GM19324 (cell line): ENCODE results near the gene MPHOSPH9.
A peak's percentile ranks its signal among the peaks of the same experiment; 100 is the strongest.
"Not testable (repeated sequence)": the region's sequence is repeated elsewhere in the genome, so short reads cannot be mapped to it uniquely, and the experiment has no call there.

ENCODE experiments used
- ATAC-seq: cut with Tn5 transposase; IDR thresholded peaks from one replicate; pipeline ENCODE4 v1.9.1; 2021; ENCODE audit warnings: mild to moderate bottlenecking, moderate library complexity; ENCODE audit not compliant: unreplicated experiment, low FRiP score

MPHOSPH9 gene

GRCh38 chr12:123231931-123232330 is 1.0 kb downstream of the MPHOSPH9 start:
- ATAC-seq, result no peak

GRCh38 chr12:123229051-123229450 is 3.9 kb downstream of the MPHOSPH9 start:
- ATAC-seq, result no peak

DNA sequence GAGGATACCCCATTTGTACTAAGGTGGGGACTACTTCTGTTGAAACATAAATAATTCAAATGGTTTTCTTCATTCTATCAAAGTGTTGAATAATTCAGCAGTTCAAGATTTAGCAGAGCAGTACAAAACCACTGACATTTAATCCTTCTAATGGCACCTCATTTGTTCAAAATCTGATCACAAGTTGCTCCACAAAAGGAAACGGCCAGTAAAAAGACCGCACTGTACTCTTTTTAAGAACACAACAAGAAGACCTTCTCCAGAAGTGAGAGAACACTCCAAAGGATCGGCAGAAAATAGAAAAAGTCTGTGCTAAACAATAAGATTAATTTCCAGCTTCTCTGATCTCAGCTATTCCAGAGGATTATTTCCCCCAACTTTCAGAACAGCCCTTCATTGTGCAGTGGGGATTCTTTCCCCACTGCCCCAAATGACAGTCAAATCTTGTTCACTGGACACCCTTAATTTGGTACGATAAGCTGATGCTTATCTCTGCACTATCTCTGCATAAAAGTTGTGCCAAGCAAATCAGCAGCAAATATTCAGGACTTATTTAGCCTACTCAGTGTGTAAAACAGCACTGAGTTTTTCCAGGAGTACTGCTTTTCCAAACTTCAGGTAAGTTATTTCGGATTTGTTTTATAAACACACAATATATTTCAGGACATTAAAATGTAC is 5.2 kb downstream of the MPHOSPH9 start:
- ATAC-seq, result no peak

- ATAC-seq, result no peak
Measured at GRCh38 chr12:123225443-123225842, 7.5 kb downstream of the MPHOSPH9 start.

DNA sequence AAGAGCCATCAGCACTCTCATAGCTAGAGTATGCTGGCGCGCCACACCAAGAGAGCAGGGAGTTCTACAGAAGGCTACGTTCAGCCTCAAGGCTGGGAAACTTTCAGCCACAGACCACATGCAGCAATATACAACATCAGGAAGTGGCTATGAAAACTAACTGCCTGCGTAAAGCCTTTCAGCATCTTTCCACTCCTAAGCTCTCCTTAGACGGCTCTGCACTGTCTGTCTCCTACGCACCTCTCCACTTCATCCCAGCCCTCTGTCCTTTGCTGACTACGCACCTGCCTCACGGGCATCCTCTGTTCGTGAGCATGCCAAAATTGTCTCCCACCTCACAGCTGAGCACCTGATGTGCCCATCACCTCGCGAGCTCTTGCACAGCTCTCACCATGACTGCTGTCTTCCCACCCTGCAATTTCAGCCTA is 9.7 kb downstream of the MPHOSPH9 start:
- ATAC-seq, result no peak

- not testable (repeated sequence) for ATAC-seq
Measured at GRCh38 chr12:123207815-123208214, 25.1 kb downstream of the MPHOSPH9 start.

GRCh38 chr12:123206794-123207193 is 26.1 kb downstream of the MPHOSPH9 start:
- not testable (repeated sequence) for ATAC-seq

DNA sequence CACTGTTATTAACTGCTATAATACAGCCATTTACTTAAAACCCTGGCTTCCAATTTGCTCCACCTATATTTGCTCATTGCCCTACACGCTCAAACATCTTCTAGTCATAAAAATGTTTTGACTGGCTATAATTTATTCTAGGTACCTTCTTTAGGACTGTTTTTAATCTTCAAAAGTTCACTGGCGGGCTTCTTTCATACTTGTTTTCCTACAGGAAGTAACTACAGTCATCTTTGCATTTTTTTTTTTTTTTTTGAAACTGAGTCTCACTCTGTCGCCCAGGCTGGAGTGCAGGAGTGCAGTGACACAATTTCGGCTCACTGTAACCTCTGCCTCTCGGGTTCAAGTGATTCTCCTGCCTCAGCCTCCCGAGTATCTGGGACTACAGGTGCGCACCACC is 32.5 kb downstream of the MPHOSPH9 start:
- no peak for ATAC-seq

DNA sequence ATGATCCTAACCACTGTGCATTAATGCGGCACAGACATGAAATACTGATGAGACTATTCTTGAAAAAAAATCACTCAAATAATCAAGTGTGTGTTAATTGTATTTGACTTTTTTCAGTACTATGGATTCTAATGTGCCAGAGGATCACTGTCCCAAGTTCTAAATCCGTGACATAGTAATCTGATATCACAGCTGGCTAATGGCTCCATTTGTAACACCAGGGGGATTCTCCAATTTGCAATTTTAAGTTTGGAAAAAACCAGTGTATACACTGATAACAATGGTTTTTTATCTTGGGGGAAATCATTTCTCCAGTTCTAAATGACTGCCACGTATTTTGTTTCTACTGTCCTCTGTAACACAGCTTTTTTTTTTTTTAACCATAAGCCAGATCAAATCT is 33.0 kb downstream of the MPHOSPH9 start:
- ATAC-seq, result no peak

DNA sequence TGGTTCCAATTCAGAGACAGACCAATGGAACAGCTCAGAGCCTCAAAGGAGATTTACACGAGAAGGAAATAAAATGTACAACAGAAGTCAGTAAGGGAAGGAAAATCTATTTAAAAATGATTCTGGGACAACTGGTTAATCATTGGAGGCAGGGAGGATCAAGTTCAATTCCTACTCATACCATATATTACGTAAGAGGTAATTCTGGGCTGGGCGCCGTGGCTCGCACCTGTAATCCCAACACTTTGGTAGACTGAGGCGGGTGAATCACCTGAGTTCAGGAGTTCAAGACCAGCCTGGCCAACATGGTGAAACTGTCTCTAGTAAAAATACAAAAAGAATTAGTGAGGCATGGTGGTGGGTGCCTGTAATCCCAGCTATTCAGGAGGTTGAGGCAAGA is 45.3 kb downstream of the MPHOSPH9 start:
- no peak for ATAC-seq

- no peak for ATAC-seq
Measured at GRCh38 chr12:123180171-123180570, 52.8 kb downstream of the MPHOSPH9 start.

- ATAC-seq, result no peak
Measured at GRCh38 chr12:123171967-123172366, 61.0 kb downstream of the MPHOSPH9 start.

GRCh38 chr12:123167329-123167728 is 65.6 kb downstream of the MPHOSPH9 start:
- ATAC-seq, result no peak

- no peak for ATAC-seq
Measured at GRCh38 chr12:123165537-123165936, 67.4 kb downstream of the MPHOSPH9 start.

DNA sequence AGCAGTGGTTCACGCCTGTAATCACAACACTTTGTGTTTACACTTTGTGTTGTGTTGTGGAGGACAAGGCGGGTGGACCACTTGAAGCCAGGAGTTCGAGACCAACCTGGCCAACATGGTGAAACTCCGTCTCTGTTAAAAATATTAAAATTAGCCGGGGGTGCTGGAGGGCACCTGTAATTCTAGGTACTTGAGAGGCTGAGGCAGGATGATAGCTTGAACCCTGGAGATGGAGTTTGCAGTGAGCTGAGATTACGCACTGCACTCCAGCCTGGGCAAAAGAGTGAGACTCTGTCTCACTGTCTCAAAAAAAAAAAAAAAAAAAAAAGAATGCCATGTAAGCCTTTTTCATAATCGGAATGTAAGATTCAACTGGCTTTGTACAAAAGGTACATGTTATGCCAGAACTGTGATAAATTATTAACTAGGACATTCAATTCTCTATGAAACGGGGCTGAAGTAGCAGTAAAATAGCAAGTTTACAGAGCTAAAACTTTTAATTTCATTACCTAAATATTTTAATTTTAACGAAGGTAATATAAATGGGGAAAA is 68.2 kb downstream of the MPHOSPH9 start:
- no peak for ATAC-seq

GRCh38 chr12:123164222-123164621 is 68.7 kb downstream of the MPHOSPH9 start:
- ATAC-seq, result no peak

GRCh38 chr12:123163227-123163626 is 69.7 kb downstream of the MPHOSPH9 start:
- ATAC-seq, result no peak

GRCh38 chr12:123160801-123161487 is 72.0 kb downstream of the MPHOSPH9 start:
- ATAC-seq, result no peak

DNA sequence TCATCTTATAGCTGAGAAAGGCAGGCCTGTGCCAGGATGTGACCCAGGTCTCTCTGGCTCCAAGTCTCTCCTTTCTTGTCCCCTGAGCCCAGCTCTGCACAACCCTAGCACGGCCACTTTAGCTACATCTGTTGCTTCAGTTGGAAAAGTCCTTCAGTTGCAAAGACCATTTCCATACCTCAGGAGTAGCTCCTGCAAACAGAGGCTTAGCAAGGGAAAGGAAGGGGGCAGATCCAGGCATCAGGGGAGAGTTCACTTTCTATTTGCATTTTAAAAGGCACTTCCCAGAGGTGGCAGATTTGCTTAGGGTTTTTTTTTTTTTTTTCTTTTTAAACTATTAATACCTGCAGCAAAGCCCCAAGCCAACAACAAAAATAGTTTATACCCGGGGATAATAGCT is 79.0 kb downstream of the MPHOSPH9 start:
- ATAC-seq, result no peak

- no peak for ATAC-seq
Measured at GRCh38 chr12:123152833-123153232, 80.1 kb downstream of the MPHOSPH9 start.

GRCh38 chr12:123151457-123152454 is 81.2 kb downstream of the MPHOSPH9 start:
- ATAC-seq, result peak; percentile 15
